M059J (cell line): ENCODE measurements around the gene ZFP92. TPM values are rescaled to one million over a fixed set of nuclear protein-coding genes. Genes with fewer than 3 reads are reported as not detected.

Experiments
- DNase-seq: peaks from one replicate; pipeline ENCODE4 v3.0.0-alpha.2; 2012; ENCODE audit warnings: low read depth
- total RNA-seq: library from RNA; depleted of rRNA; stranded (reverse); fragments of >200 nt; shearing (Covaris generic); gene quantifications from 2 replicates; pipeline ENCODE4 v1.2.3, GENCODE V29; 2014; rRNA removed

The ZFP92 gene
- total RNA-seq, 1 experiment from 2014 or later = not detected

DNA sequence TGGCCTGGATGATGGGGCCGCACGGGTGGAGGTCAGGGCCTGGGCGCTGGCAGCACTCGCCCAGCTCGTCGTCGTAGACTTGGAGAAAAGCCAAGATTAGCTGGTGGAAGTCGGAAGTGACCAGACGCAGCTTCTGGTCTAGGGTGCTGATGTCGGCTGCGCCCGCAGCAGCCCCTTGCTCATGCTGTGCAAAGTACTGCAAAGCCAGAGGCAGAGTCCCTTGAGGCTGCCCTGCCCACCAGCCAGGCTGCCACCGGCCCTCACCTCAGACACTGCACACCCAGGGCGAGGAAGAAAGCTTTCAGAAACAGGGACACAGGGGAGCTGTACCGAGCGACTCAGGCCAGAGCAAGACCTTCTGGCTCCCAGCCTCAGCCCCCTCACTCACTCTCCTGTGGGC is 44.3 kb downstream of the ZFP92 start:
- DNase-seq = no peak

GRCh38 chrX:153456161-153456560 is 44.9 kb downstream of the ZFP92 start:
- no peak for DNase-seq

- DNase-seq = no peak
Observed at GRCh38 chrX:153456704-153457103, 45.4 kb downstream of the ZFP92 start.

DNA sequence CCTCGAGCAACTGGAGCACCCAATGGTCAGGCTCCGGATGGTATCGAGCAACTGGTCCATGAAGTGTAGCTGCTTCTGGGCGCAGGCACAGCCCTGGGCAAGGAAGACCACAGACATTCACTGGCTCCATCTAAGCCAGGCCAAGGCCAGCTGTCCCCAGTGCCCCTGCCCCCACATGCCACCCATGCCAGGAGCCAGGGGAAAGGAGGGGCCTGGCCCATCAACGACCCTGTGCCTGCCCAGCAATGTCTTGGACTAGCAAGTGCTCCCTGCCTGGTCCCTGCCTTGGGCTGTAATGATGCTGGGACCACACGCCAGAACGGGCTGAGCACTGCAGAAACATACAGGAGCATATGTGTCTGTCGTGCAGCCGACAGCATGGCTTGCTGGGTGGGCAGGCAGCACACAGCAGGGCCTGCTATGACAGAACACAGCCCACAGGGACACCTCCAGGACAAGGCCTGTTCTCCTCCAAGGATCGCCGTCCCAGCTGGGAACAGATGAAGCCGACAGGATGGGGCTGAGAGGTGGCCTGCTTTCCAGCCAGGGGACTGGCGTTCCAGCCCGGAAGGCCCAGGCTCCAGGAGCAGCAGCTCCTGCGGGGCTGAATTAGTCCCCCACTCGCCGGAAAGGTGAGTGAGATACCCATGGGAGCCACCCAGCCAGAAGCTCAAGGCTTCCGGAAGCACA is 46.0 kb downstream of the ZFP92 start:
- no peak for DNase-seq

DNA sequence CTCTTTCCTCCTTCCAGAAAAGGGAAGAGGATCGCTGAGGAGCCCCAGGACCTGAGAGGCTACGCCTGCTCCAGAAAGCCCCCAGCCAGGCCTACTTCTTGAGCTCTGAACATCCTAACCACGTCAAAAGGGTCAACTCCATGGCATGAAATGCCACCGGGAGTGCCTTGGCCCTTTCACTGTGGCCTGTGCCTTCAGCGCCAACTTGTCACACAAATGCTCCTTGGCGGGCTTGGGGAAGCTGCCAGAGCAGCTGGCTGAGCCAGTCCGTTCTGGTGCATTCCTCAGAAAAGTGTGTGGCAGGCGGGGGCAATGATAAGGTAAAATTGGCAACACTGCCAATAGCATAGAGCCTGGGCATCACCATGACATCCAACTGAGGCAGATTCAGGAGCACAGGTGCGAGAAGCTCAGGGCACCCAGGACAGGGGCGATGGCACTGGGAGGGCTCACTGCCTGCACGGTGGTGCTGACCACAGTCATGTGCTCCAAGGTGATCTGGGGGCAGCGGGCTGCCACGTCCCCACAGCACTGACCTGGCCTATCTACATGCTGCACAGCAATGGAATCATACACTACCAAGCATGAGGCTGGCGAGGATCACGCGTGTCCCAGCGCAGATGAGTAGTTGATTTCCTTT is 46.7 kb downstream of the ZFP92 start:
- DNase-seq = no peak

GRCh38 chrX:153458476-153458875 is 47.2 kb downstream of the ZFP92 start:
- no peak for DNase-seq

DNA sequence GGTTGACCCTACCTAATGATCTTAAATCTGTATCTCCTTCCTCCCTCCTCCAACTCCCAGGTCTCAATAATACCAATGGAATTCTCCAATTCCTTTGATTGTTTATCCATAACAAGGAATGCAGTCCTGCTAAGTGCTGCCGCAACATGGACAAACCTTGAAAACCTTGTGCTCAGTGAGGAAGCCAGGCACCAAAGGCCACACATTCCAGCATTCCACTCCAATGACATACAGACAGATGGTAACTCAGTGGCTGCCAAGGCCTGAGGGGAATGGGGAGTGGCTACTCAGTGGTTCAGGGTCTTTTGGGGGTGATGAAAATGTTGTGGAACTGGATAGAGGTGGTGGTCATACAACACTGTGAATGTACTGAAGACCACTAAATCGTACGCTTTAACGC is 48.7 kb downstream of the ZFP92 start:
- peak; percentile 62 for DNase-seq

DNA sequence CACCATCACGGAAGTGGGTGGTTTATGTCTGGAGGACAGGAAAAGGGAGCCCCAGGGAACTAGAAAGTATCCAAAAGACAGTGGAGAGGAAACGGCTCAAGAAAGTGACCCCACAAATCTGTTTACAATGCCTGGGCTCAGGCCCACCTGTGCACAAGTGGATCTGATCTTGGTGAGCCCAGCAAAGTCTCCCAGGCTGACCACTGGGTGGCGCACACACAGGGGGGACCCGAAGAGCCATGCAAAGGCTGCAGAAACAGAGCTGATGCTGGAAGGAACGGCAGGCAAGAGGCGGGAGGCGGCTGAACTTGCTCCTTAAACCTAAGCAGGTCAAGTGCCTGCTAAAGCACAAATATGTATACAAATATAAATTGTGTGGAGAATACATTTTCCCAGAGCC is 49.6 kb downstream of the ZFP92 start:
- DNase-seq = peak; percentile 51

Other genes with a start within 250 kb of the ZFP92 start
- 8.0 and 11.7 TPM in 2 replicates for gene MAGEA1, start 232.2 kb upstream of the ZFP92 start, total RNA-seq
- gene PNMA6F, start 89.7 kb upstream of the ZFP92 start, total RNA-seq = not detected in 2 replicates
- 9.3 and 14.0 TPM in 2 replicates for gene ZNF275, start 77.3 kb upstream of the ZFP92 start, total RNA-seq
- not detected in 2 replicates for gene PNMA6E, start 10.1 kb upstream of the ZFP92 start, total RNA-seq
- 1.6 TPM in 1 of 2 replicates, not detected in the other for gene TREX2, start 34.6 kb downstream of the ZFP92 start, total RNA-seq
- gene HAUS7, start 59.1 kb downstream of the ZFP92 start, total RNA-seq = 76.0 and 85.3 TPM in 2 replicates
- 53.3 TPM in 2 replicates for gene BGN, start 83.5 kb downstream of the ZFP92 start, total RNA-seq
- not detected in 2 replicates for gene ATP2B3, start 106.2 kb downstream of the ZFP92 start, total RNA-seq
- 45.8 and 52.7 TPM in 2 replicates for gene CCNQ, start 187.7 kb downstream of the ZFP92 start, total RNA-seq
- gene DUSP9, start 235.7 kb downstream of the ZFP92 start, total RNA-seq = 0.27 and 1.1 TPM in 2 replicates